ENCODE measurements around the gene FAM3D. TPM values are rescaled to one million over a fixed set of nuclear protein-coding genes. Genes with fewer than 3 reads are reported as not detected.
A peak's percentile ranks its signal among the peaks of the same experiment; 100 is the strongest.

The FAM3D gene
- total RNA-seq, 1 experiment from 2014 or later: not detected

DNA sequence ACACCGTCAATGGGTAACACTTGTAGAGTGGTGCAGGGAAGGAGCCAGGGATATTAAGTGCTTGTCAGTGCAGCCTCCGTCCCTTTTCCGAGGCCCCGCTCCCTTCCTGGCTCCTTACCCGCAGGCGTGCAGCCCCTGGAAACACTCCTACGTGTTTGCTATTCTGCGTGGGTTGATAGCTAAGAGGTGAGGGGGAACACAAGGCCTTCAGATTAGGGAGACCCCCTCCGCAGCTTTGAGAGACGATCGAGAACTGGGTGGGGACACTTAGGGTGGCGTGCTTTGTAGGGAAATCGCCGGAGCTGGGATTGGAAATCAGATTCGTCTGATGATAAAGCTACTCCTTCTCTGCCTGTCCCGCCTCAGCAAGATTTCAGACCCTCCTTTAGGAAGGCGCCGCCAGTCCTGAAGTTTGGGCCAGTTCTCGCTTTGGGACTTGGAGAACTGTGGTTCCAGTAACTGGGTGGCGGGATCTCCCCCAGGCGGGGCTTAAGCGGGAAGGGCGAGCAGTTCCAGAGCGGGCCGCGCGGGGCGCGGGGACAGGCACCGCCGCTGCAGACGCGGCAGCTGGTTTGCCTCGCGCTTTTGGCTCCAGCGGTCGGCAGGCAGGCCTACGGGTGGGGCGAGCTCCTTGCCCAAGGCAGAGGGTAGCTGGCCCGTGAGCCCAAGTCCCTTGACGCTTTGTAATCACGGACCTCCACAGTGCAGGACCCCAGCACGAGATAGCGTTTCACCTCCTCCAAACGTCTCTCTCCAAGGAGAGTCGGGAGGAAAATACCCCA, 81.4 kb downstream of the FAM3D start:
- intact Hi-C loops (cut with micrococcal nuclease; ENCODE audit: unreplicated experiment): loop anchor here (5.0 kb wide), 1 partner anchor 42 kb away; no protein-coding TSS in a partner anchor
- H3K9me3 ChIP-seq (ENCODE audit: control insufficient read depth, insufficient read depth, low read depth, low read length): no peaks in the 10 kb centered on the region
- peak; percentile 98 for ATAC-seq
- peak overlapping the region; percentile 74 for H3K27ac ChIP-seq (ENCODE audit: low read length)
- H3K27me3 ChIP-seq (ENCODE audit: control insufficient read depth, insufficient read depth, low read length): no peaks in the 10 kb centered on the region
- CTCF ChIA-PET: no interaction called here
- peak overlapping the region; percentile 61 to 77 for H3K4me3 ChIP-seq (ENCODE audit: low read depth in 2 of 2, low read length in 2 of 2)
- TF ChIP-seq SIN3A (IDR thresholded peaks at IDR 0.05; ENCODE audit: borderline replicate concordance, insufficient read depth, low read depth, low read length): no peak
- TF ChIP-seq POLR2AphosphoS5 (IDR thresholded peaks at IDR 0.05; ENCODE audit: low read depth, low read length): no peak
- TF ChIP-seq, protein P1, sequence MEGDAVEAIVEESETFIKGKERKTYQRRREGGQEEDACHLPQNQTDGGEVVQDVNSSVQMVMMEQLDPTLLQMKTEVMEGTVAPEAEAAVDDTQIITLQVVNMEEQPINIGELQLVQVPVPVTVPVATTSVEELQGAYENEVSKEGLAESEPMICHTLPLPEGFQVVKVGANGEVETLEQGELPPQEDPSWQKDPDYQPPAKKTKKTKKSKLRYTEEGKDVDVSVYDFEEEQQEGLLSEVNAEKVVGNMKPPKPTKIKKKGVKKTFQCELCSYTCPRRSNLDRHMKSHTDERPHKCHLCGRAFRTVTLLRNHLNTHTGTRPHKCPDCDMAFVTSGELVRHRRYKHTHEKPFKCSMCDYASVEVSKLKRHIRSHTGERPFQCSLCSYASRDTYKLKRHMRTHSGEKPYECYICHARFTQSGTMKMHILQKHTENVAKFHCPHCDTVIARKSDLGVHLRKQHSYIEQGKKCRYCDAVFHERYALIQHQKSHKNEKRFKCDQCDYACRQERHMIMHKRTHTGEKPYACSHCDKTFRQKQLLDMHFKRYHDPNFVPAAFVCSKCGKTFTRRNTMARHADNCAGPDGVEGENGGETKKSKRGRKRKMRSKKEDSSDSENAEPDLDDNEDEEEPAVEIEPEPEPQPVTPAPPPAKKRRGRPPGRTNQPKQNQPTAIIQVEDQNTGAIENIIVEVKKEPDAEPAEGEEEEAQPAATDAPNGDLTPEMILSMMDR (IDR thresholded peaks at IDR 0.05): peak; percentile 80
- TF ChIP-seq REST (IDR thresholded peaks at IDR 0.05; ENCODE audit: insufficient read depth in 1 of 2, low read depth in 2 of 2, low read length in 1 of 2): 0 out of 4 replicates have a peak, but pooled peaks of 1 of the 2 experiments have one; percentile 57
- no peak for TF ChIP-seq TCF7L2 (IDR thresholded peaks at IDR 0.05; ENCODE audit: low read depth, low read length)
- H3K4me1 ChIP-seq (ENCODE audit: control insufficient read depth, insufficient read depth, low read length): peaks cover 10% of the 10 kb centered on the region; the same call in 1 of the 2 replicates
- BruUV-seq (replicated peaks): no TSS peak
- in situ Hi-C loops (cut with HindIII; ENCODE audit: low pct_unique_long_range_greater_than_20kb, low sequenced_read_pairs): no loop called here
- POLR2A ChIA-PET: no interaction called here
- no peaks in the 10 kb centered on the region for H3K36me3 ChIP-seq (ENCODE audit: control insufficient read depth, insufficient read depth, low read length)
- DNase-seq (ENCODE audit: low read depth, low spot score): no peak

GRCh38 chr3:58584690-58585004, 81.9 kb downstream of the FAM3D start:
- Histone ChIP-seq H3K27me3 (ENCODE audit: control insufficient read depth, insufficient read depth, low read length) (no peaks in the 10 kb centered on the region), H3K27ac (ENCODE audit: low read length) (peak overlapping the region; percentile 74; the same call in 1 of the 2 replicates), H3K9me3 (ENCODE audit: control insufficient read depth, insufficient read depth, low read depth, low read length) (no peaks in the 10 kb centered on the region), H3K4me3 (ENCODE audit: low read depth in 2 of 2, low read length in 2 of 2) (peak overlapping the region; percentile 61 to 77), H3K36me3 (ENCODE audit: control insufficient read depth, insufficient read depth, low read length) (no peaks in the 10 kb centered on the region), H3K4me1 (ENCODE audit: control insufficient read depth, insufficient read depth, low read length) (peaks cover 10% of the 10 kb centered on the region; the same call in 1 of the 2 replicates)
- POLR2A ChIA-PET: no interaction called here
- DNase-seq (ENCODE audit: low read depth, low spot score) (no peak), ATAC-seq (peak; percentile 46)
- TF ChIP-seq POLR2AphosphoS5 (IDR thresholded peaks at IDR 0.05; ENCODE audit: low read depth, low read length): no peak
- TF ChIP-seq SIN3A (IDR thresholded peaks at IDR 0.05; ENCODE audit: borderline replicate concordance, insufficient read depth, low read depth, low read length): no peak
- TF ChIP-seq, protein P1 (IDR thresholded peaks at IDR 0.05): no peak
- TF ChIP-seq REST (IDR thresholded peaks at IDR 0.05; ENCODE audit: insufficient read depth in 1 of 2, low read depth in 2 of 2, low read length in 1 of 2): no peak
- TF ChIP-seq TCF7L2 (IDR thresholded peaks at IDR 0.05; ENCODE audit: low read depth, low read length): no peak
- intact Hi-C loops (cut with micrococcal nuclease; ENCODE audit: unreplicated experiment) (loop anchor here (5.0 kb wide), 1 partner anchor 43 kb away; no protein-coding TSS in a partner anchor), in situ Hi-C loops (cut with HindIII; ENCODE audit: low pct_unique_long_range_greater_than_20kb, low sequenced_read_pairs) (no loop called here)
- no TSS peak for BruUV-seq (replicated peaks)
- CTCF ChIA-PET: no interaction called here

Measured in Panc1 (cell line).